K562 (cell line): ENCODE measurements around the gene TMEM53. TPM values are rescaled to one million over a fixed set of nuclear protein-coding genes. Genes with fewer than 3 reads are reported as not detected.

Source experiments
- ATF1 ChIP-seq, 2 experiments: fragments of 450-650 bp in 1 of 2; IDR thresholded peaks; 2 replicates each; pipeline ENCODE4 v1.6.1; 2016; ENCODE audit warnings: missing compliant biosample characterization in 1 of 2, missing genetic modification characterization in 1 of 2
- BDP1 ChIP-seq: IDR thresholded peaks from 3 replicates; pipeline ENCODE4 v1.6.1; 2011; ENCODE audit not compliant: insufficient read length, insufficient read depth
- CBFA2T2 ChIP-seq: fragments of 450-650 bp; conservative IDR thresholded peaks from 2 replicates; pipeline ENCODE4 v1.6.1; 2017; ENCODE audit warnings: mild to moderate bottlenecking
- CBFA2T3 ChIP-seq: fragments of 450-650 bp; IDR thresholded peaks from 2 replicates; pipeline ENCODE4 v1.6.1; 2017
- GTF3C2 ChIP-seq: IDR thresholded peaks from 3 replicates; pipeline ENCODE4 v1.6.1; 2011; ENCODE audit warnings: borderline replicate concordance, mild to moderate bottlenecking, moderate library complexity; ENCODE audit not compliant: insufficient read length; ENCODE audit errors: extremely low read depth
- MED1 ChIP-seq: sonication (generic); formaldehyde crosslinking; IDR thresholded peaks from 2 replicates; pipeline ENCODE4 v1.8.1; 2023; ENCODE audit warnings: missing genetic modification reagents, borderline replicate concordance
- POLR3G ChIP-seq: IDR thresholded peaks from 2 replicates; pipeline ENCODE4 v1.6.1; 2011; ENCODE audit not compliant: insufficient read length, insufficient replicate concordance; ENCODE audit errors: extremely low read depth
- RBM14 ChIP-seq: fragments of 200-400 bp; formaldehyde crosslinking; IDR thresholded peaks from 2 replicates; pipeline ENCODE4 v1.6.1; 2018; ENCODE audit warnings: low read depth, mild to moderate bottlenecking, low read length, moderate library complexity, borderline replicate concordance; ENCODE audit not compliant: insufficient read depth
- ZNF12 ChIP-seq: sonication (generic); formaldehyde crosslinking; IDR thresholded peaks from 2 replicates; pipeline ENCODE4 v1.4.0; 2020; ENCODE audit warnings: mild to moderate bottlenecking, missing genetic modification reagents
- ZNF143 ChIP-seq: sonication (generic); formaldehyde crosslinking; IDR thresholded peaks from 2 replicates; pipeline ENCODE4 v1.9.0; 2022; ENCODE audit warnings: mild to moderate bottlenecking, missing genetic modification reagents
- ZNF239 ChIP-seq: fragments of 250-450 bp; sonication (Bioruptor Pico); IDR thresholded peaks from 2 replicates; pipeline ENCODE4 v1.4.0; 2020; ENCODE audit warnings: mild to moderate bottlenecking
- ZNF263 ChIP-seq: sonication (generic); formaldehyde crosslinking; IDR thresholded peaks from 2 replicates; pipeline ENCODE4 v1.8.0; 2022; ENCODE audit warnings: mild to moderate bottlenecking, missing genetic modification reagents, borderline replicate concordance
- ZNF699 ChIP-seq: fragments of 250-450 bp; sonication (Bioruptor Pico); IDR thresholded peaks from 2 replicates; pipeline ENCODE4 v1.8.0; 2021; ENCODE audit warnings: mild to moderate bottlenecking, moderate library complexity; ENCODE audit not compliant: insufficient replicate concordance
- ZSCAN29 ChIP-seq: fragments of 450-650 bp; IDR thresholded peaks from 2 replicates; pipeline ENCODE4 v1.6.1; 2017
- polyA plus RNA-seq, 8 experiments: library from polyadenylated mRNA; depleted of rRNA in 4 of 8; stranded (reverse) in 5 of 8; unstranded in 3 of 8; fragments of >200 nt; fragmentation: Nextera tagmentation in 2 of 8; fragmentation: Illumina TruSeq in 1 of 8; extraction: Ambion mirVana in 2 of 8; extraction: Trizol in 1 of 8; gene quantifications; 2 replicates each; pipeline versions ENCODE4 v1.2.1 to v1.2.3, GENCODE V29; 2011 to 2014; ENCODE audit warnings: inconsistent platforms in 1 of 8, missing spikeins in 1 of 8
- total RNA-seq, 7 experiments: library from RNA; depleted of rRNA in 6 of 7; stranded (reverse); fragments of >200 nt in 6 of 7; fragmentation: Illumina TruSeq in 2 of 7; extraction: Trizol in 2 of 7; gene quantifications; 2 replicates each; pipeline versions ENCODE4 v1.2.1 to v1.2.3, GENCODE V29; 2011 to 2021; ENCODE audit warnings: low replicate concordance in 1 of 7
- TF ChIP-seq, protein P1 (sequence below): sonication (generic); formaldehyde crosslinking; IDR thresholded peaks from 2 replicates; pipeline ENCODE4 v1.8.0; 2022; ENCODE audit warnings: mild to moderate bottlenecking, missing genetic modification reagents
- TF ChIP-seq, protein P2 (sequence below): fragments of 450-650 bp; IDR thresholded peaks from 2 replicates; pipeline ENCODE4 v1.7.1; 2018; ENCODE audit warnings: mild to moderate bottlenecking, low read depth; ENCODE audit not compliant: partially characterized antibody
- TF ChIP-seq, protein P3 (sequence below): sonication (generic); formaldehyde crosslinking; IDR thresholded peaks from 2 replicates; pipeline ENCODE4 v1.8.0; 2022; ENCODE audit warnings: missing genetic modification reagents, mild to moderate bottlenecking, borderline replicate concordance

TMEM53 gene
- total and polyA plus RNA-seq, 9 of the 15 experiments (the other 6 are each of a cell fraction or from before 2014, with no cell fraction given), result 0.23 to 3.7 (median 2.0) TPM

DNA sequence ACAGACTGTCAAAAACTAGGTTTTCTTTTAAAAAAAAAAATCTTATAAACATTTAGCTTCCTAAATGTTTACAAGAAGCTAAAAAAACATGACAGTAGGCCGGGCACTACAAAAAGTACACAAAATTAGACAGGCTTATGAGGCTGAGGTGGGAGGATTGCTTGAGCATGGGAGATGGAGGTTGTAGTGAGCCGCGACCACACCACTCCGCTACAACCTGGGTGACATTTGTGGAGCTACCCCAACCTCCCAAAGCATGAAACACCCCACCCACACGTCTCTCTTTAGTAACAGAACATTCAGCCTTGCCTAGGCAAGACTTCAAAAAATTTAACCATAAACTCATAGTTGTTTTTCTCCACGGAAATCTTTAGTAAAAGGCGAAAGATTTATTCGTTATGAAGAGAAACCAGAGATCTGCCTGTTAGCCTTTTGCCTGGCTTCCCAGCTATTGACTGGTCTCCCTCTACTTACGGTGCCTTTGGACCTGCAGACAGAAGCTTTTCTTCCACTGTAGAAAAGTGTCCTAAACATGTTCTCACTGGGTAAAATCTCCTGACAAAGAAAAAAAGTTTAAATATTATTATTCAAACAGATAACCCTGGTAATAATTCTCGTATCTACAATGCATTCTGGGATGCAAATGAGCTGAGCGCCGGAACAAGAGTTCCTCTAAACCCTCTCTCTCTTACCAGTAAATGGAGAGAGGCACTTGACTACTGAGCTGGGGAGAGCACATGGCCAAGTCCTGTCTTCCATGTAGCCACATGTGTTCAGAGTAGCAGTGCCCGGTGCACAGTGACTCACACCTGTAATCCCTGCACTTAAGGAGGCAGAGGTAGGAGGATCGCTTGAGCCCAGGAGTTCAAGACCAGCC, 47.4 kb upstream of the TMEM53 start (continued):
- TF ChIP-seq GTF3C2 (no peak), POLR3G (no peak), CBFA2T3 (peak; percentile 66), ATF1 (CRISPR knock-in tag; IDR thresholded peaks at IDR 0.05) (no peak), ATF1 (tag; IDR thresholded peaks at IDR 0.05) (peak; percentile 83), ZNF143 (CRISPR knock-in tag) (peak; percentile 87), CBFA2T2 (peak; percentile 53), ZNF263 (CRISPR knock-in tag) (peak; percentile 57; the same call in 1 of the 2 replicates), ZNF699 (CRISPR knock-in tag) (no peak), ZSCAN29 (peak; percentile 84; the same call in 1 of the 2 replicates), ZNF12 (peak; percentile 93), RBM14 (no peak), ZNF239 (CRISPR knock-in tag) (peak; percentile 70), BDP1 (no peak), MED1 (CRISPR knock-in tag) (peak; percentile 100)
- TF ChIP-seq, protein P1, sequence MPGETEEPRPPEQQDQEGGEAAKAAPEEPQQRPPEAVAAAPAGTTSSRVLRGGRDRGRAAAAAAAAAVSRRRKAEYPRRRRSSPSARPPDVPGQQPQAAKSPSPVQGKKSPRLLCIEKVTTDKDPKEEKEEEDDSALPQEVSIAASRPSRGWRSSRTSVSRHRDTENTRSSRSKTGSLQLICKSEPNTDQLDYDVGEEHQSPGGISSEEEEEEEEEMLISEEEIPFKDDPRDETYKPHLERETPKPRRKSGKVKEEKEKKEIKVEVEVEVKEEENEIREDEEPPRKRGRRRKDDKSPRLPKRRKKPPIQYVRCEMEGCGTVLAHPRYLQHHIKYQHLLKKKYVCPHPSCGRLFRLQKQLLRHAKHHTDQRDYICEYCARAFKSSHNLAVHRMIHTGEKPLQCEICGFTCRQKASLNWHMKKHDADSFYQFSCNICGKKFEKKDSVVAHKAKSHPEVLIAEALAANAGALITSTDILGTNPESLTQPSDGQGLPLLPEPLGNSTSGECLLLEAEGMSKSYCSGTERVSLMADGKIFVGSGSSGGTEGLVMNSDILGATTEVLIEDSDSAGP (CRISPR knock-in tag), result peak; percentile 87
- TF ChIP-seq, protein P2, sequence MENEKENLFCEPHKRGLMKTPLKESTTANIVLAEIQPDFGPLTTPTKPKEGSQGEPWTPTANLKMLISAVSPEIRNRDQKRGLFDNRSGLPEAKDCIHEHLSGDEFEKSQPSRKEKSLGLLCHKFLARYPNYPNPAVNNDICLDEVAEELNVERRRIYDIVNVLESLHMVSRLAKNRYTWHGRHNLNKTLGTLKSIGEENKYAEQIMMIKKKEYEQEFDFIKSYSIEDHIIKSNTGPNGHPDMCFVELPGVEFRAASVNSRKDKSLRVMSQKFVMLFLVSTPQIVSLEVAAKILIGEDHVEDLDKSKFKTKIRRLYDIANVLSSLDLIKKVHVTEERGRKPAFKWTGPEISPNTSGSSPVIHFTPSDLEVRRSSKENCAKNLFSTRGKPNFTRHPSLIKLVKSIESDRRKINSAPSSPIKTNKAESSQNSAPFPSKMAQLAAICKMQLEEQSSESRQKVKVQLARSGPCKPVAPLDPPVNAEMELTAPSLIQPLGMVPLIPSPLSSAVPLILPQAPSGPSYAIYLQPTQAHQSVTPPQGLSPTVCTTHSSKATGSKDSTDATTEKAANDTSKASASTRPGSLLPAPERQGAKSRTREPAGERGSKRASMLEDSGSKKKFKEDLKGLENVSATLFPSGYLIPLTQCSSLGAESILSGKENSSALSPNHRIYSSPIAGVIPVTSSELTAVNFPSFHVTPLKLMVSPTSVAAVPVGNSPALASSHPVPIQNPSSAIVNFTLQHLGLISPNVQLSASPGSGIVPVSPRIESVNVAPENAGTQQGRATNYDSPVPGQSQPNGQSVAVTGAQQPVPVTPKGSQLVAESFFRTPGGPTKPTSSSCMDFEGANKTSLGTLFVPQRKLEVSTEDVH, result peak; percentile 77
- TF ChIP-seq, protein P3, sequence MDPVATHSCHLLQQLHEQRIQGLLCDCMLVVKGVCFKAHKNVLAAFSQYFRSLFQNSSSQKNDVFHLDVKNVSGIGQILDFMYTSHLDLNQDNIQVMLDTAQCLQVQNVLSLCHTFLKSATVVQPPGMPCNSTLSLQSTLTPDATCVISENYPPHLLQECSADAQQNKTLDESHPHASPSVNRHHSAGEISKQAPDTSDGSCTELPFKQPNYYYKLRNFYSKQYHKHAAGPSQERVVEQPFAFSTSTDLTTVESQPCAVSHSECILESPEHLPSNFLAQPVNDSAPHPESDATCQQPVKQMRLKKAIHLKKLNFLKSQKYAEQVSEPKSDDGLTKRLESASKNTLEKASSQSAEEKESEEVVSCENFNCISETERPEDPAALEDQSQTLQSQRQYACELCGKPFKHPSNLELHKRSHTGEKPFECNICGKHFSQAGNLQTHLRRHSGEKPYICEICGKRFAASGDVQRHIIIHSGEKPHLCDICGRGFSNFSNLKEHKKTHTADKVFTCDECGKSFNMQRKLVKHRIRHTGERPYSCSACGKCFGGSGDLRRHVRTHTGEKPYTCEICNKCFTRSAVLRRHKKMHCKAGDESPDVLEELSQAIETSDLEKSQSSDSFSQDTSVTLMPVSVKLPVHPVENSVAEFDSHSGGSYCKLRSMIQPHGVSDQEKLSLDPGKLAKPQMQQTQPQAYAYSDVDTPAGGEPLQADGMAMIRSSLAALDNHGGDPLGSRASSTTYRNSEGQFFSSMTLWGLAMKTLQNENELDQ (CRISPR knock-in tag), result peak; percentile 98
